Measurements from ENCODE around the gene STX8.

The STX8 gene

DNA sequence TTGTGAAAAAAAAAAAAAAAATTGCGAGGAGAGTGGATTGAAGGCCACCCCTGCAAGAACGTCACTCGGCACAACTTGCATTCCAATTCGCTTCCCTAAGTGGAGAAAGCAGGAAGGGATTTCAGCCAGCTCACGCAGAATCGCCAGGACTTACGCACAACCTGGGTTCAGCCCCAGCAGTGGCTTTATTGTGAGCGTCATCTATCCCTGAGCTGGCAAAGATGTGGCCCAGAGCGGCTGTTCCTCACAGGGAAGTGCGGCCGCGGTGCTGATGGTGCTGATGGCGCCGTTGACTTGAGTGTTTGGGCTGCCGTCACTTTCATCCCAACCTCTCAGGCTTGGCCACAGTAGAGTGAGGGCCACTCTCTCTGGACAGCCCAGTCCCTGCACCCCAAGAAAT is 356.7 kb downstream of the STX8 start:
- no peaks in the 10 kb centered on the region for H3K27me3 ChIP-seq
- H3K36me3 ChIP-seq: peaks cover 5 to 12% (median 7%) of the 10 kb centered on the region in 3 donors
- peaks cover 0 to 5% (median 0%) of the 10 kb centered on the region in 3 donors for H3K9me3 ChIP-seq
- no peak for DNase-seq
- H3K27ac ChIP-seq: no peak overlapping the region
- peaks cover 0 to 19% (median 8%) of the 10 kb centered on the region in 4 donors for H3K4me1 ChIP-seq
- TF ChIP-seq, protein P1, sequence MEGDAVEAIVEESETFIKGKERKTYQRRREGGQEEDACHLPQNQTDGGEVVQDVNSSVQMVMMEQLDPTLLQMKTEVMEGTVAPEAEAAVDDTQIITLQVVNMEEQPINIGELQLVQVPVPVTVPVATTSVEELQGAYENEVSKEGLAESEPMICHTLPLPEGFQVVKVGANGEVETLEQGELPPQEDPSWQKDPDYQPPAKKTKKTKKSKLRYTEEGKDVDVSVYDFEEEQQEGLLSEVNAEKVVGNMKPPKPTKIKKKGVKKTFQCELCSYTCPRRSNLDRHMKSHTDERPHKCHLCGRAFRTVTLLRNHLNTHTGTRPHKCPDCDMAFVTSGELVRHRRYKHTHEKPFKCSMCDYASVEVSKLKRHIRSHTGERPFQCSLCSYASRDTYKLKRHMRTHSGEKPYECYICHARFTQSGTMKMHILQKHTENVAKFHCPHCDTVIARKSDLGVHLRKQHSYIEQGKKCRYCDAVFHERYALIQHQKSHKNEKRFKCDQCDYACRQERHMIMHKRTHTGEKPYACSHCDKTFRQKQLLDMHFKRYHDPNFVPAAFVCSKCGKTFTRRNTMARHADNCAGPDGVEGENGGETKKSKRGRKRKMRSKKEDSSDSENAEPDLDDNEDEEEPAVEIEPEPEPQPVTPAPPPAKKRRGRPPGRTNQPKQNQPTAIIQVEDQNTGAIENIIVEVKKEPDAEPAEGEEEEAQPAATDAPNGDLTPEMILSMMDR (IDR thresholded peaks at IDR 0.05): no peak
- no peak overlapping the region for H3K4me3 ChIP-seq
- intact Hi-C loops (cut with DNase I; ENCODE audit: low total_unique reads): no loop called here

DNA sequence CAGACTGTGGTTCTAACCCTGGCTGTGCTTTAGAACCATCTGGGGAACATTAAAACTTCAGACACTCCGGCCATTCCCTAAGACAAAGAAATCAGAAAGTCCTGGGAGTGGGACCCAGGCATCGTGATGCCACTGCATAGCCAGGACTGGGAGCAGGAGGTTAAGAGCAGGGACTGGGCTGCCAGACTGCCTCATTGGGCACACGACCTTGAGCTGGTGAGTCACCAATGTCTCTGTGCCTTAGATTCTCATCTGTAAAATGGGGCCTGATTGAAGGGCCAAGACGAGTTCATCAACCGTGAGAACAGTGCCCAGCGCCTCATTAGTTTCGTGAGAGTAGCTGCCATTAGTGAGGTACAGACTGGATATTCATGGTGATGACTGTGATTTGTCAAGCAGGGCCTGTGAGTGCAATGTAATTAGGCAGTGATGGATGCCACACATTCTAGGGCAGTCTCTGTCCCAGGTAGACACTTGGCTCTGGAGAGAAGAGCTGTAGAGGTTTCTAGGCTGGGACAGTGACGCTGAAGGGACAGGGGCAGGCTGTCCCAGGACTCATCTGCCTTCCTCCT is 357.5 kb downstream of the STX8 start:
- Histone ChIP-seq H3K27me3 (no peaks in the 10 kb centered on the region), H3K36me3 (peaks cover 5 to 12% (median 7%) of the 10 kb centered on the region in 3 donors), H3K4me3 (no peak overlapping the region), H3K27ac (peak overlapping the region; percentile 16 to 47), H3K9me3 (peaks cover 0 to 5% (median 0%) of the 10 kb centered on the region in 3 donors), H3K4me1 (peaks cover 0 to 19% (median 8%) of the 10 kb centered on the region in 4 donors)
- intact Hi-C loops (cut with DNase I; ENCODE audit: low total_unique reads): no loop called here
- TF ChIP-seq, protein P1 (IDR thresholded peaks at IDR 0.05): no peak
- DNase-seq: no peak

DNA sequence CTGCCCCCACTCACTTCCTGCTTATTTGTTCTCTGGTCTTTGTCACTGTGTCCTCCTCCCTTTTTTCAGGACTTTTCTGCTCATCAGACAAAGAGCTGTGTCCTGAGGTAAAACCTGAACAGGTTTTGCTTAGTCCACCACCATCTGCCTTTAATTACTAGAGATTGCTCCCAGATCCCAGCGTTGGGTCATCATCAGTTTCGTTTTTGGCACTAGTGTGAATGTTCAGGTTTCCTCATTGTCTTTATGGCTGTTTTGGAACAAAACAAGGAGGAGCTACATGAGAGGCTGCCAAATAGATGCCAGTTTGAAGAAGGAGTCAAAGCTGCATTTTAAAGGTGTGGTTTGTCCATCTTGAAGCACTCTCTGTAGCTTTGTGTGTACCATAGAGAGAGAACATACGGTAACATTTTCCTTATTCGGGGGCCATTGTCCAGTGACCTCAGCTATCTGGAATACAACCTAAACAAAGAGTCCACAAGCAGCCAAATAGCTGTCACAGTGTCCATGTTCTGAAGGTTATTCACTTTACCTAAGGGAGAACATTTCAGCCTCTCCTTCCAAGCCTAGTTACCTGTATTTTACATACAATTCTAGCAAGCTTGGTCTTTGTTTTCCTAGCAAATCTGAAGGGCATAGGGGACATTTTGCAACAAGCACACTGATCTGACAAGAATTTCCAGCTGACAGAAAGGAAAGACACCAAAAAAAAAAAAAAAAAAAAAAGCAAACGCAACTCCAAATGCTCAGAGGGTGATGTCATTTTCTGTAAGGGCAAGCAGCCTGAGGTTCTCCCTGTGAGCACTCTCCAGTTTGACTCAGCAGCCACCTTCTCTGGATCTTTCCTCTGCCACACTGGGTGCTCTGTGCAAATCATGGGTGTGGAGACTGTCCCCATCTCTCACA is 358.2 kb downstream of the STX8 start:
- intact Hi-C loops (cut with DNase I; ENCODE audit: low total_unique reads): no loop called here
- TF ChIP-seq, protein P1 (IDR thresholded peaks at IDR 0.05): no peak
- DNase-seq: no peak

DNA sequence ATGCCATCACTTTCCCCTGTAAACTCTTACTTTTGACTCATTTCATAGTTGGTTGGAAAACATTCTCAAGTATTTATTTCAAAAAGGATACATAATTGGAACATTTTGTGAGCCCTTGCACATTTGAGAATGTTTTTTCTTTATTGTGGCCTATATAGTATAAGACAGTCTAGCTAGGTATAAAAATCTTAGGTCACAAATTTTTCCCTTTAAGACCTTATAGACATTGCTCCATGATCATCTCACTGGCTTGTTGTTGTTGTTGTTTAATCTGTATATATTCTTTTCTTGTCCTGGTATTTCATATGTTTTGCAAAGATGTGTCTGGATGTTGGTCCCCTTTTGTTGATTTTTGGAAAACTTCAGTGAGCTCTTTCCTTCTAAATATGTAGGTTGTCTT is 360.2 kb downstream of the STX8 start:
- Histone ChIP-seq H3K36me3 (peaks cover 0 to 12% (median 0%) of the 10 kb centered on the region in 3 donors), H3K27me3 (no peaks in the 10 kb centered on the region), H3K9me3 (peaks cover 0 to 5% (median 0%) of the 10 kb centered on the region in 3 donors), H3K27ac (no peak overlapping the region), H3K4me3 (no peak overlapping the region), H3K4me1 (peaks cover 0 to 19% (median 8%) of the 10 kb centered on the region in 4 donors)
- intact Hi-C loops (cut with DNase I; ENCODE audit: low total_unique reads): no loop called here
- TF ChIP-seq, protein P1 (IDR thresholded peaks at IDR 0.05): no peak
- DNase-seq: no peak

More for the DNA sequence above, 358.2 kb downstream of the STX8 start:
- no peak overlapping the region for H3K4me3 ChIP-seq
- H3K27ac ChIP-seq: peak overlapping the region; percentile 16 to 47
- H3K4me1 ChIP-seq: peaks cover 0 to 19% (median 8%) of the 10 kb centered on the region in 4 donors
- H3K36me3 ChIP-seq: peaks cover 5 to 12% (median 7%) of the 10 kb centered on the region in 3 donors
- no peaks in the 10 kb centered on the region for H3K27me3 ChIP-seq
- H3K9me3 ChIP-seq: peaks cover 0 to 5% (median 0%) of the 10 kb centered on the region in 3 donors

DNA sequence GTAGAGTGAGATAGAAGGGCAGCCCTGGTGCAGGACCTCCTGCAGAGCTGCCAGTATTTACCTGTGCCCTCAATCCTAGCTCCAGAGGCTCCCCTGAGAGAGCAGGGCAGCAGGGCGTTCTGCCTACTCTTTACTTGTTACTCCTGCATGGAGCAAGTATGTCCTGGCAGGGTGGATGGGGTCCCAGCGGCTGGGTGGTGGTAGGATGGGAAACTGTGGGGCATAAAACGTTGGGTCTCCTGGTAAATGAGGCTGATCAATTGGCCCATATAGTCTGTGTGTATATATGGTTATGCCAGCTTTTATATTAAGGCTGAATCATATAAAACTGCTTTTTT is 362.3 kb downstream of the STX8 start:
- TF ChIP-seq, protein P1 (IDR thresholded peaks at IDR 0.05): no peak
- Histone ChIP-seq H3K4me1 (peaks cover 0 to 17% (median 8%) of the 10 kb centered on the region in 4 donors), H3K4me3 (no peak overlapping the region), H3K27me3 (no peaks in the 10 kb centered on the region), H3K9me3 (peaks cover 0 to 5% (median 0%) of the 10 kb centered on the region in 3 donors), H3K36me3 (peaks cover 0 to 12% (median 0%) of the 10 kb centered on the region in 3 donors), H3K27ac (no peak overlapping the region)
- DNase-seq: no peak
- intact Hi-C loops (cut with DNase I; ENCODE audit: low total_unique reads): no loop called here
